HepG2 (cell line): ENCODE data around the gene CTNNA3. TPM values are rescaled to one million over a fixed set of nuclear protein-coding genes. Genes with fewer than 3 reads are reported as not detected.

Experiments
- ATAC-seq: fragments of 200-7000 bp; cut with Tn5 transposase; 3 replicates; pipeline ENCODE4 v1.9.1; 2020; ENCODE audit warnings: mild to moderate bottlenecking, moderate library complexity
- BruUV-seq: library from RNA; stranded (reverse); fragments of 400-500 nt; replicated peaks from 2 replicates; lab custom pipeline; 2021; lab: Mats Ljungman, UMichigan
- CTCF ChIA-PET: fragments of 300-600 bp; formaldehyde crosslinking; extraction: SDS; loops from one replicate; lab custom pipeline; 2021; ENCODE audit warnings: low total read pairs, inconsistent platforms, low intra/inter-chr PET ratio; lab: Yijun Ruan, JAX
- POLR2A ChIA-PET: fragments of 350-600 bp; sonication (Branson Sonifier 250); formaldehyde crosslinking; loops from one replicate; lab custom pipeline; 2020; ENCODE audit warnings: antibody characterized with exemption, inconsistent platforms; lab: Yijun Ruan, JAX
- DNase-seq: peaks from one replicate; pipeline ENCODE4 v3.0.0-alpha.2; 2015; ENCODE audit warnings: low spot score
- FAIRE-seq: peaks from 3 replicates; lab custom pipeline; 2011; peaks lifted over from hg19 to GRCh38; lab: Jason Lieb, UNC
- H2AFZ ChIP-seq: one replicate; pipeline ENCODE4 v1.6.1; 2011; ENCODE audit warnings: low read length, inconsistent platforms
- H3K27ac ChIP-seq: fragments of 300-600 bp; 3 replicates; pipeline ENCODE4 v1.8.0; 2011; ENCODE audit warnings: mixed run types, mild to moderate bottlenecking, mixed read lengths, low read length, inconsistent platforms; ENCODE audit not compliant: insufficient read depth; ENCODE audit errors: extremely low read length
- H3K27me3 ChIP-seq, 2 experiments: fragments of 200-600 bp in 1 of 2; 2 replicates in 1 of 2; 3 replicates in 1 of 2; pipeline versions ENCODE4 v1.6.0 to v1.8.0; 2011; ENCODE audit warnings: low read length in 2 of 2, mild to moderate bottlenecking in 2 of 2, moderate library complexity in 2 of 2, inconsistent platforms in 1 of 2; ENCODE audit not compliant: insufficient read depth in 2 of 2, control insufficient read depth in 1 of 2
- H3K36me3 ChIP-seq, 2 experiments: fragments of 200-600 bp in 1 of 2; replicated peaks in 1 of 2; 2 replicates in 1 of 2; 3 replicates in 1 of 2; pipeline versions ENCODE4 v1.5.1 to v1.8.0; 2011; ENCODE audit warnings: low read length in 2 of 2, inconsistent platforms in 1 of 2; ENCODE audit not compliant: insufficient read depth in 2 of 2, control insufficient read depth in 1 of 2
- H3K4me1 ChIP-seq: 2 replicates; pipeline ENCODE4 v1.5.1; 2012; ENCODE audit warnings: low read length, inconsistent platforms; ENCODE audit not compliant: insufficient read depth
- H3K4me2 ChIP-seq: 2 replicates; pipeline ENCODE4 v1.6.0; 2011; ENCODE audit warnings: low read depth, low read length, inconsistent platforms
- H3K4me3 ChIP-seq, 3 experiments: fragments of 200-600 bp in 1 of 3; sonication (generic), shearing (Covaris generic) in 1 of 3; replicated peaks in 1 of 3; 2 replicates each; pipeline ENCODE4 v1.5.1; 2011 to 2016; ENCODE audit warnings: low read length in 3 of 3, inconsistent platforms in 2 of 3, low read depth in 2 of 3, mild to moderate bottlenecking in 2 of 3, control low read depth in 1 of 3, mixed read lengths in 1 of 3; ENCODE audit not compliant: insufficient read depth in 1 of 3
- H3K79me2 ChIP-seq: one replicate; pipeline ENCODE4 v1.6.1; 2011; ENCODE audit warnings: low read length, inconsistent platforms; ENCODE audit not compliant: insufficient read depth
- H3K9ac ChIP-seq: 2 replicates; pipeline ENCODE4 v1.6.0; 2011; ENCODE audit warnings: mild to moderate bottlenecking, low read depth, low read length, inconsistent platforms; ENCODE audit not compliant: insufficient read depth
- H3K9me3 ChIP-seq: 2 replicates; pipeline ENCODE4 v1.5.1; 2012; ENCODE audit warnings: mild to moderate bottlenecking, low read length
- H4K20me1 ChIP-seq: 2 replicates; pipeline ENCODE4 v1.6.0; 2011; ENCODE audit warnings: inconsistent platforms, mild to moderate bottlenecking, low read length, moderate library complexity; ENCODE audit not compliant: insufficient read depth
- AHR ChIP-seq: IDR thresholded peaks from 2 replicates; pipeline ENCODE4 v1.6.1; 2018; ENCODE audit warnings: missing genetic modification reagents, missing compliant biosample characterization
- CBX1 ChIP-seq: IDR thresholded peaks from one replicate; pipeline ENCODE4 v1.6.1; 2016; ENCODE audit warnings: antibody characterized with exemption, low read depth
- FOXK1 ChIP-seq: sonication (generic); formaldehyde crosslinking; IDR thresholded peaks from 2 replicates; pipeline ENCODE4 v1.4.0; 2020; ENCODE audit warnings: low read depth, missing genetic modification reagents, borderline replicate concordance
- SRSF1 ChIP-seq: fragments of 200-400 bp; formaldehyde crosslinking; optimal IDR thresholded peaks from 2 replicates; pipeline ENCODE3; 2017; ENCODE audit warnings: mild to moderate bottlenecking, low read depth, low read length, moderate library complexity
- TBX3 ChIP-seq: fragments of 450-650 bp; IDR thresholded peaks from 2 replicates; pipeline ENCODE4 v1.6.1; 2017; ENCODE audit warnings: antibody characterized with exemption, mild to moderate bottlenecking, inconsistent platforms, borderline replicate concordance
- ZKSCAN5 ChIP-seq: sonication (generic); formaldehyde crosslinking; IDR thresholded peaks from 2 replicates; pipeline ENCODE4 v1.5.1; 2020; ENCODE audit warnings: mild to moderate bottlenecking, missing genetic modification reagents
- ZNF350 ChIP-seq: sonication (generic); formaldehyde crosslinking; IDR thresholded peaks from 2 replicates; pipeline ENCODE4 v1.4.0; 2020; ENCODE audit warnings: mild to moderate bottlenecking, low read depth, missing genetic modification reagents, borderline replicate concordance
- ZNF761 ChIP-seq: sonication (generic); formaldehyde crosslinking; conservative IDR thresholded peaks from 2 replicates; pipeline ENCODE4 v1.4.0; 2020; ENCODE audit warnings: mild to moderate bottlenecking, missing genetic modification reagents
- ZZZ3 ChIP-seq: sonication (generic); formaldehyde crosslinking; IDR thresholded peaks from 2 replicates; pipeline ENCODE4 v1.4.0; 2020; ENCODE audit warnings: missing genetic modification reagents, mild to moderate bottlenecking, borderline replicate concordance
- WGBS: methylation state at CpG from one replicate; pipeline ENCODE4 v1.1.6; 2017; ENCODE audit warnings: low lambda C conversion rate; 5-methylcytosine and 5-hydroxymethylcytosine counted together
- in situ Hi-C: cut with HindIII; loops from 2 replicates; pipeline ENCODE4 v1.10.0; 2017; ENCODE audit warnings: low pct_unique_long_range_greater_than_20kb; ENCODE audit not compliant: extremely low pct_ligation_motif_present
- intact Hi-C: fragments of 100-400 bp; cut with micrococcal nuclease; formaldehyde crosslinking; loops from one replicate; pipeline ENCODE4 v1.10.0; 2022; ENCODE audit not compliant: unreplicated experiment
- polyA plus RNA-seq, 8 experiments: library from polyadenylated mRNA; depleted of rRNA in 3 of 8; stranded (reverse) in 7 of 8; unstranded in 1 of 8; fragments of >200 nt; fragmentation: Illumina TruSeq in 4 of 8; extraction: Trizol in 4 of 8; gene quantifications; 2 replicates each; pipeline versions ENCODE4 v1.2.1 to v1.2.3, GENCODE V29; 2011 to 2016; ENCODE audit warnings: low read depth in 4 of 8, missing spikeins in 1 of 8, mixed read lengths in 1 of 8; ENCODE audit not compliant: insufficient read depth in 1 of 8
- total RNA-seq, 5 experiments: library from RNA; depleted of rRNA; stranded (reverse); fragments of >200 nt; fragmentation: Illumina TruSeq; extraction: Trizol; gene quantifications; 2 replicates each; pipeline ENCODE4 v1.2.3, GENCODE V29; 2016; ENCODE audit warnings: low read depth in 1 of 5
- TF ChIP-seq, protein P1 (sequence below), 2 experiments: sonication (generic) in 1 of 2; formaldehyde crosslinking in 1 of 2; IDR thresholded peaks; 2 replicates each; pipeline versions ENCODE4 v1.6.1 to v1.9.0; 2014 to 2022; ENCODE audit warnings: antibody characterized with exemption in 1 of 2, borderline replicate concordance in 1 of 2, inconsistent platforms in 1 of 2, low read depth in 1 of 2, missing genetic modification reagents in 1 of 2
- TF ChIP-seq, protein P2 (sequence below): sonication (generic); formaldehyde crosslinking; IDR thresholded peaks from 2 replicates; pipeline ENCODE4 v1.4.0; 2020; ENCODE audit warnings: low read depth, mild to moderate bottlenecking, missing genetic modification reagents
- TF ChIP-seq, protein P3 (sequence below): sonication (generic); formaldehyde crosslinking; IDR thresholded peaks from 2 replicates; pipeline ENCODE4 v1.5.0; 2020; ENCODE audit warnings: mild to moderate bottlenecking, missing genetic modification reagents, borderline replicate concordance

CTNNA3 gene
- total and polyA plus RNA-seq, 2 of the 13 experiments (the other 11 are each of a cell fraction or from before 2014, with no cell fraction given): not detected

DNA sequence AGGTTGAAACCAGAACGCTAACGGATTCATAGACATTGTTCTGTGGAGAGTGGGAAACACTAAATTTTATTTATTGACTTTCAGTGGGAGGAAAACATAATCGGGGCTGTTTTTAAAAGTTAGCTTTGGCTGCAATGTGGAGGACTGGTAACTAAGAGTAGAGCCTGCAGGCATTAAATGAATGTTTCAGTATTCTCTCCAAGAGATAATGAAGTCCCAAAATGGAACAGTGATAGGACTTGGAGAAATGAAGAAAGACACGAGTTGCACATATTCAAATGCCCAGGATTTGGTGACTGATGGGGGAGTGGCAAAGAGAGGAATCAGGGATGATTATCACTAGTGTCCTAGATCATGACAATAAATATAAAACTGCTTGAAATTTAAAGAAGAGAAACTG lies 1130.0 kb downstream of the CTNNA3 start:
- 45% methylated on average over 4 of the region's 4 CpGs for WGBS
- in situ Hi-C loops (no loop called here), intact Hi-C loops (no loop called here)
- ChIA-PET CTCF (no interaction called here), POLR2A (no interaction called here)
- BruUV-seq: no TSS peak
- ATAC-seq: no peak
- Histone ChIP-seq H3K4me1 (no peaks in the 10 kb centered on the region), H3K9me3 (no peaks in the 10 kb centered on the region; the same call in 1 of the 2 replicates), H2AFZ (no peak overlapping the region), H3K4me3 (no peak overlapping the region), H4K20me1 (no peaks in the 10 kb centered on the region), H3K27ac (no peak overlapping the region), H3K36me3 (no peaks in the 10 kb centered on the region), H3K27me3 (no peaks in the 10 kb centered on the region), H3K79me2 (no peaks in the 10 kb centered on the region), H3K4me2 (no peak overlapping the region), H3K9ac (no peak overlapping the region)
- no peak for DNase-seq
- FAIRE-seq: no peak
- TF ChIP-seq CBX1: no peak
- TF ChIP-seq, protein P1, sequence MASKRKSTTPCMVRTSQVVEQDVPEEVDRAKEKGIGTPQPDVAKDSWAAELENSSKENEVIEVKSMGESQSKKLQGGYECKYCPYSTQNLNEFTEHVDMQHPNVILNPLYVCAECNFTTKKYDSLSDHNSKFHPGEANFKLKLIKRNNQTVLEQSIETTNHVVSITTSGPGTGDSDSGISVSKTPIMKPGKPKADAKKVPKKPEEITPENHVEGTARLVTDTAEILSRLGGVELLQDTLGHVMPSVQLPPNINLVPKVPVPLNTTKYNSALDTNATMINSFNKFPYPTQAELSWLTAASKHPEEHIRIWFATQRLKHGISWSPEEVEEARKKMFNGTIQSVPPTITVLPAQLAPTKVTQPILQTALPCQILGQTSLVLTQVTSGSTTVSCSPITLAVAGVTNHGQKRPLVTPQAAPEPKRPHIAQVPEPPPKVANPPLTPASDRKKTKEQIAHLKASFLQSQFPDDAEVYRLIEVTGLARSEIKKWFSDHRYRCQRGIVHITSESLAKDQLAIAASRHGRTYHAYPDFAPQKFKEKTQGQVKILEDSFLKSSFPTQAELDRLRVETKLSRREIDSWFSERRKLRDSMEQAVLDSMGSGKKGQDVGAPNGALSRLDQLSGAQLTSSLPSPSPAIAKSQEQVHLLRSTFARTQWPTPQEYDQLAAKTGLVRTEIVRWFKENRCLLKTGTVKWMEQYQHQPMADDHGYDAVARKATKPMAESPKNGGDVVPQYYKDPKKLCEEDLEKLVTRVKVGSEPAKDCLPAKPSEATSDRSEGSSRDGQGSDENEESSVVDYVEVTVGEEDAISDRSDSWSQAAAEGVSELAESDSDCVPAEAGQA (IDR thresholded peaks at IDR 0.05; ENCODE audit: low read depth): no peak
- TF ChIP-seq, protein P1 (CRISPR knock-in tag; IDR thresholded peaks at IDR 0.05; ENCODE audit: borderline replicate concordance): no peak
- TF ChIP-seq ZNF761 (CRISPR knock-in tag): no peak
- TF ChIP-seq AHR (CRISPR knock-in tag): no peak
- TF ChIP-seq ZZZ3 (CRISPR knock-in tag): no peak
- TF ChIP-seq ZNF350 (CRISPR knock-in tag): no peak
- TF ChIP-seq, protein P2, sequence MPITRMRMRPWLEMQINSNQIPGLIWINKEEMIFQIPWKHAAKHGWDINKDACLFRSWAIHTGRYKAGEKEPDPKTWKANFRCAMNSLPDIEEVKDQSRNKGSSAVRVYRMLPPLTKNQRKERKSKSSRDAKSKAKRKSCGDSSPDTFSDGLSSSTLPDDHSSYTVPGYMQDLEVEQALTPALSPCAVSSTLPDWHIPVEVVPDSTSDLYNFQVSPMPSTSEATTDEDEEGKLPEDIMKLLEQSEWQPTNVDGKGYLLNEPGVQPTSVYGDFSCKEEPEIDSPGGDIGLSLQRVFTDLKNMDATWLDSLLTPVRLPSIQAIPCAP (CRISPR knock-in tag): no peak
- no peak for TF ChIP-seq TBX3
- TF ChIP-seq, protein P3, sequence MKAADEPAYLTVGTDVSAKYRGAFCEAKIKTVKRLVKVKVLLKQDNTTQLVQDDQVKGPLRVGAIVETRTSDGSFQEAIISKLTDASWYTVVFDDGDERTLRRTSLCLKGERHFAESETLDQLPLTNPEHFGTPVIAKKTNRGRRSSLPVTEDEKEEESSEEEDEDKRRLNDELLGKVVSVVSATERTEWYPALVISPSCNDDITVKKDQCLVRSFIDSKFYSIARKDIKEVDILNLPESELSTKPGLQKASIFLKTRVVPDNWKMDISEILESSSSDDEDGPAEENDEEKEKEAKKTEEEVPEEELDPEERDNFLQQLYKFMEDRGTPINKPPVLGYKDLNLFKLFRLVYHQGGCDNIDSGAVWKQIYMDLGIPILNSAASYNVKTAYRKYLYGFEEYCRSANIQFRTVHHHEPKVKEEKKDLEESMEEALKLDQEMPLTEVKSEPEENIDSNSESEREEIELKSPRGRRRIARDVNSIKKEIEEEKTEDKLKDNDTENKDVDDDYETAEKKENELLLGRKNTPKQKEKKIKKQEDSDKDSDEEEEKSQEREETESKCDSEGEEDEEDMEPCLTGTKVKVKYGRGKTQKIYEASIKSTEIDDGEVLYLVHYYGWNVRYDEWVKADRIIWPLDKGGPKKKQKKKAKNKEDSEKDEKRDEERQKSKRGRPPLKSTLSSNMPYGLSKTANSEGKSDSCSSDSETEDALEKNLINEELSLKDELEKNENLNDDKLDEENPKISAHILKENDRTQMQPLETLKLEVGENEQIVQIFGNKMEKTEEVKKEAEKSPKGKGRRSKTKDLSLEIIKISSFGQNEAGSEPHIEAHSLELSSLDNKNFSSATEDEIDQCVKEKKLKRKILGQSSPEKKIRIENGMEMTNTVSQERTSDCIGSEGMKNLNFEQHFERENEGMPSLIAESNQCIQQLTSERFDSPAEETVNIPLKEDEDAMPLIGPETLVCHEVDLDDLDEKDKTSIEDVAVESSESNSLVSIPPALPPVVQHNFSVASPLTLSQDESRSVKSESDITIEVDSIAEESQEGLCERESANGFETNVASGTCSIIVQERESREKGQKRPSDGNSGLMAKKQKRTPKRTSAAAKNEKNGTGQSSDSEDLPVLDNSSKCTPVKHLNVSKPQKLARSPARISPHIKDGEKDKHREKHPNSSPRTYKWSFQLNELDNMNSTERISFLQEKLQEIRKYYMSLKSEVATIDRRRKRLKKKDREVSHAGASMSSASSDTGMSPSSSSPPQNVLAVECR: no peak
- TF ChIP-seq ZKSCAN5 (CRISPR knock-in tag): no peak
- no peak for TF ChIP-seq SRSF1
- TF ChIP-seq FOXK1 (CRISPR knock-in tag): no peak
